NT2/D1 (cell line): ENCODE data around the gene ODF2L.

Experiments
- DNase-seq: peaks from one replicate; pipeline ENCODE4 v3.0.0-alpha.2; 2011; ENCODE audit warnings: low read depth, low spot score
- H3K27me3 ChIP-seq: 2 replicates; pipeline ENCODE4 v1.6.0; 2011; ENCODE audit warnings: mild to moderate bottlenecking; ENCODE audit not compliant: insufficient read length, insufficient read depth
- H3K36me3 ChIP-seq: 2 replicates; pipeline ENCODE4 v1.6.1; 2011; ENCODE audit warnings: mild to moderate bottlenecking, low read length, mixed read lengths; ENCODE audit not compliant: insufficient read depth, insufficient read length
- H3K4me1 ChIP-seq: 2 replicates; pipeline ENCODE4 v1.5.1; 2011; ENCODE audit not compliant: insufficient read depth, insufficient read length
- H3K4me3 ChIP-seq: 2 replicates; pipeline ENCODE4 v1.5.1; 2011; ENCODE audit warnings: low read depth; ENCODE audit not compliant: insufficient read length
- H3K9ac ChIP-seq: 2 replicates; pipeline ENCODE4 v1.6.0; 2011; ENCODE audit warnings: low read depth; ENCODE audit not compliant: insufficient read length
- H3K9me3 ChIP-seq: 2 replicates; pipeline ENCODE4 v1.5.1; 2011; ENCODE audit warnings: mild to moderate bottlenecking, low read length; ENCODE audit not compliant: insufficient read depth
- SUZ12 ChIP-seq: IDR thresholded peaks from 2 replicates; pipeline ENCODE4 v1.6.1; 2011; ENCODE audit not compliant: insufficient read length, insufficient read depth; ENCODE audit errors: extremely low read depth
- YY1 ChIP-seq: IDR thresholded peaks from 2 replicates; pipeline ENCODE4 v1.6.1; 2011; ENCODE audit not compliant: insufficient read length, insufficient read depth
- ZNF274 ChIP-seq: IDR thresholded peaks from 2 replicates; pipeline ENCODE4 v1.6.1; 2011; ENCODE audit warnings: mild to moderate bottlenecking, low read depth, low read length

ODF2L gene

DNA sequence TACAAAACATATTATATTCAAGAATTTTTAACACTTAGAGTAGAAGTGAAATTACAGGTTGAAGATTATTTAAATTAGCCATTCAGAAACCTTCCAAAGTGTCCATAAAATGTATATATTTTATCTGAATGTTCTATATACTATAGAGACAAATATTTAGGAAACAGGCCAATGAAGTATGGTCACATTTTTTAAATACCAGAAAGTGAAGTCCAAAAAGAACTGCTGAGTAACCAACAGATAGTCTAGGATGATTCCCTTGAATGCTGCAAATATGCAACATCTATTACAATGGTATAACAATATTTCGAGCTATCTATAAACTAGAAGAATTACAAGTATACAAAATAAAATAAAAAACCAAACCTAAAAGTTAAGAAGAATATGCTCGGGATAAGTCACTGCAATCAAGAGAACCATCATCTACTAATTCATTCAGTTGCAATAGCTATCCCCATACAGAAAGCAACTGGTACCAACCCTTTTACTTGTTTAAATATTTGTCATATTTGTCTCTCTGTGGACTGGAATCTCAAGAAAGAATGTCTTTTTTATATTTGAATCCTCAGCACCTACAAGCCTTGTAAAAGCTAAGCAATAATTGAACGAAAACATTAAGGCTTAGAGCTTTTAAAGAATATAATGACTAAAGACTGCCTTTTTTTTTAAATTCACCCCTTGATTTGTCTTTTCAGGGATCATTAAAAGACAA is 8.1 kb downstream of the ODF2L start:
- H3K4me1 ChIP-seq = no peaks in the 10 kb centered on the region
- no peak overlapping the region for H3K9ac ChIP-seq
- peaks cover 2% of the 10 kb centered on the region for H3K36me3 ChIP-seq
- no peak for TF ChIP-seq SUZ12
- TF ChIP-seq YY1 = no peak
- no peaks in the 10 kb centered on the region for H3K27me3 ChIP-seq
- H3K4me3 ChIP-seq = no peak overlapping the region
- no peaks in the 10 kb centered on the region for H3K9me3 ChIP-seq
- DNase-seq = no peak

DNA sequence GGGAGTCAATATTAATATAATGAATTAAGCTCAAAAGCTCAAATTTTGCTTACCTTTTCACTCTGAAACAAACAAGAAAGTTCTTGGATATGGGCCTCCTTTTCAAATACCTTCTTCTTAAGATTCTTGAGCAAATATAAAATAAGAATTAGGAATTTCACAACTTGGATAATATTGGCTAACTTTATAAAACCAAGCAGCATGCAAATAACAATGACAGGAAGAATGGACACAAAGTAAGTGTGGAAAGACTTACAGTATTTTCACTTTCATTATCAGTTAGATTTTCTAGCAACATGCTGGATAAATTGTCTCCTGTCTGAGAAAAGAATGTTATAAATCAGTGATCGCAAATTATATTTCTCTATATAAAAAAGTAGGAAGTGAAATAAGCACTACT is 13.2 kb downstream of the ODF2L start:
- Histone ChIP-seq H3K4me3 (no peak overlapping the region), H3K27me3 (no peaks in the 10 kb centered on the region), H3K4me1 (no peaks in the 10 kb centered on the region), H3K9me3 (peaks cover 12% of the 10 kb centered on the region), H3K9ac (no peak overlapping the region), H3K36me3 (peaks cover 14% of the 10 kb centered on the region)
- no peak for TF ChIP-seq YY1
- no peak for TF ChIP-seq SUZ12
- no peak for TF ChIP-seq ZNF274
- no peak for DNase-seq

DNA sequence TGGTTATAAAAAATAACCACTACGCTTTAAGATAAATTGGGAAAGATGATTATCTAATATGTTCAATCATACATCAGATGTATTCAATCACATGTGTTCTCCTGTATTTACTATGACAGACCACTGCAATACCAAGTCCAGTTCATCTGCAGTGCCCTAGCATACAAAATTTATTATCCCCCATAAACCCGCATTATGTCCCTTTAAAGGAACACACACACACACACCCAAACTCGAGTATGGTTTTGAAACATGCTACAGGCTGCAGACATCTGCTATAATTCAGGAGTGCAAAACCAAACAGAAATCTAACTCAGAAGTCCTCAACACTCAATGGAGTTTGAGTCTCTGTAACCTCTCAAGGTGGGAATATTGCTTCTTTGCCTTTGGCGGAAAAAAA is 14.9 kb downstream of the ODF2L start:
- peaks cover 27% of the 10 kb centered on the region for H3K9me3 ChIP-seq
- H3K4me3 ChIP-seq = no peak overlapping the region
- H3K4me1 ChIP-seq = no peaks in the 10 kb centered on the region
- H3K27me3 ChIP-seq = no peaks in the 10 kb centered on the region
- no peak for DNase-seq
- H3K36me3 ChIP-seq = peaks cover 26% of the 10 kb centered on the region
- TF ChIP-seq SUZ12 (no peak), YY1 (no peak), ZNF274 (no peak)
- H3K9ac ChIP-seq = no peak overlapping the region

- DNase-seq = peak; percentile 52
- Histone ChIP-seq H3K9ac (no peak overlapping the region), H3K36me3 (peaks cover 32% of the 10 kb centered on the region), H3K4me1 (no peaks in the 10 kb centered on the region), H3K27me3 (no peaks in the 10 kb centered on the region), H3K9me3 (peaks cover 27% of the 10 kb centered on the region), H3K4me3 (no peak overlapping the region)
- no peak for TF ChIP-seq SUZ12
- no peak for TF ChIP-seq ZNF274
- TF ChIP-seq YY1 = no peak
Observed at GRCh38 chr1:86380257-86380861, 15.8 kb downstream of the ODF2L start.

GRCh38 chr1:86378813-86379212 is 17.3 kb downstream of the ODF2L start:
- Histone ChIP-seq H3K9ac (no peak overlapping the region), H3K36me3 (peaks cover 42% of the 10 kb centered on the region), H3K27me3 (no peaks in the 10 kb centered on the region), H3K4me1 (no peaks in the 10 kb centered on the region), H3K9me3 (peaks cover 27% of the 10 kb centered on the region), H3K4me3 (no peak overlapping the region)
- no peak for DNase-seq
- no peak for TF ChIP-seq YY1
- no peak for TF ChIP-seq SUZ12
- no peak for TF ChIP-seq ZNF274

DNA sequence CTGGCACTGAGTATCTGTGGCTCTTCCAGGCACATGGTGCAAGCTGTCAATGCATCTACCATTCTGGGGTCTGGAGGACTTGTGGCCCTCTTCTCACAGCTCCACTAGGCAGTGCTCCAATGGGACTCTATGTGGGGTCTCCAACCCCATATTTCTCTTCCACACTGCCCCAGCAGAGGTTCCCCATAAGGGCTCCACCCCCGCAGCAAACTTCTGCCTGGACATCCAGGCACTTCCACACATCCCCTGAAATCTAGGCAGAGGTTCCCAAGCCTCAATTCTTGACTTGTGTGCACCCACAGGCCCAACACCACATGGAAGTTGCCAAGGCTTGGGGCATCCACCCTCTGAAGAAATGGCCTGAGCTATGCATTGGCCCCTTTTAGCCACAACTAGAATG is 18.8 kb downstream of the ODF2L start:
- Histone ChIP-seq H3K9ac (no peak overlapping the region), H3K27me3 (no peaks in the 10 kb centered on the region), H3K4me3 (no peak overlapping the region), H3K4me1 (no peaks in the 10 kb centered on the region), H3K9me3 (peaks cover 27% of the 10 kb centered on the region), H3K36me3 (peaks cover 46% of the 10 kb centered on the region)
- TF ChIP-seq SUZ12 = no peak
- TF ChIP-seq YY1 = no peak
- TF ChIP-seq ZNF274 = no peak
- DNase-seq = no peak

GRCh38 chr1:86375688-86376087 is 20.4 kb downstream of the ODF2L start:
- Histone ChIP-seq H3K4me1 (no peaks in the 10 kb centered on the region), H3K27me3 (no peaks in the 10 kb centered on the region), H3K9me3 (peaks cover 27% of the 10 kb centered on the region), H3K9ac (no peak overlapping the region), H3K36me3 (peaks cover 46% of the 10 kb centered on the region), H3K4me3 (no peak overlapping the region)
- TF ChIP-seq YY1 (no peak), ZNF274 (no peak), SUZ12 (no peak)
- DNase-seq = no peak
